Central memory CD4-positive, alpha-beta T cell (primary cell): ENCODE results near the gene RMRP.

ENCODE experiments used
- DNase-seq: peaks from one replicate; pipeline ENCODE4 v3.0.0; 2022

The RMRP gene

GRCh38 chr9:35609001-35609819, 48.6 kb downstream of the RMRP start:
- DNase-seq = no peak

- DNase-seq = no peak
These were observed 49.6 kb downstream of the RMRP start for GRCh38 chr9:35608221-35608620.
